Dermis microvascular lymphatic vessel endothelial cell (primary cell): ENCODE measurements around the gene NPM3. TPM values are rescaled to one million over a fixed set of nuclear protein-coding genes. Genes with fewer than 3 reads are reported as not detected.

Experiments used
- DNase-seq, 2 donors: peaks; one replicate each; pipeline versions ENCODE4 v3.0.0 to v3.0.0-alpha.2; 2010; ENCODE audit warnings: low read depth in 2 of 2
- total RNA-seq: library from RNA; depleted of rRNA; stranded (reverse); fragments of >200 nt; gene quantifications from 2 replicates; pipeline ENCODE4 v1.2.1, GENCODE V29; 2014

NPM3 gene
- total RNA-seq, 1 donor from 2014 or later = 127 TPM

DNA sequence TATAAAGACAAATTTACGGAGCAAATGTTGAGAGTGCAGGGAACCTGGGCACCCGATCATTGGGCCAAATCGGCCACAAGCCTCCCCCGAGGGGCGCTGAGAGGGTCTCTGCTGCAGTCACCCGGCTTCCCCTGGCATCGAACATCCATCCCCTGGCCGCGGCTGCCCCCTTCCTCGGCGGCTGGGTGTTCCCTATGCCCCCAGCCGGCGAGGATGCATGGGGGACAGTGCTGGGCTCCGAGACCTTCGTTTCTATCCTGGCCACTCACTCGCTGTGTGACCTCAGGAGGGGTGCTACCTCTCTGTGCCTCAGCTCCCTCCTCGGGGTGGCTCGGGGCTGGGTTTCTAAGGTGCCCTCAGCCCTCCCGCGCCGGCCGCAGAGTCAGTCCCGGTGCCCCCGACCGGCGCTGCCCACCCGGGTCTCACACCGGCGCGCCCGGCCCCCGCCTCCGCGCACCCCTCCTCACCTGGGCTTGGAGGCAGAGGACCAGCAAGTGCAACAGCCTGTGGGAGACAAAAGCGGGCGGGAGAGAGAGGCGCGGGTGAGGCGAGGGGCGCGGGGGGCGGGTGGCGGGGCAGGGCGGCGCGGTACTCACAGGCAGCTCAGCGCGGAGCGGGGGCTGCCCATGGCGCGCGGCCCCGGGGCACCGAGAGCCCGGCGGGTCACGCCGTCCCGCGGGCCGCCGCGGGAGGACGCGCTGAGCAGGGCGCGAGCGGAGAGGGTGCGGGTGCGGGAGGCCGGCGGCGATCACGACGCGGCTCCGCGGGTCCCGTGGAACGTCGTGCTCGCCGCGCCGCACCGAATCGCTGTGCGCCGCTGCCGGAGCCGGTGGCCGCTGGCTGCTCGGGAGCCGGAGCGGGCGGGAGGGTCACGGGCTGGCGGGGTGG, 7.7 kb downstream of the NPM3 start, which contains the start of gene FGF8:
TSS of gene FGF8 (minus strand) at position 842 of the 888 bp plus-strand sequence. CDS start at position 628, 214 bp downstream.
- DNase-seq = no peak

DNA sequence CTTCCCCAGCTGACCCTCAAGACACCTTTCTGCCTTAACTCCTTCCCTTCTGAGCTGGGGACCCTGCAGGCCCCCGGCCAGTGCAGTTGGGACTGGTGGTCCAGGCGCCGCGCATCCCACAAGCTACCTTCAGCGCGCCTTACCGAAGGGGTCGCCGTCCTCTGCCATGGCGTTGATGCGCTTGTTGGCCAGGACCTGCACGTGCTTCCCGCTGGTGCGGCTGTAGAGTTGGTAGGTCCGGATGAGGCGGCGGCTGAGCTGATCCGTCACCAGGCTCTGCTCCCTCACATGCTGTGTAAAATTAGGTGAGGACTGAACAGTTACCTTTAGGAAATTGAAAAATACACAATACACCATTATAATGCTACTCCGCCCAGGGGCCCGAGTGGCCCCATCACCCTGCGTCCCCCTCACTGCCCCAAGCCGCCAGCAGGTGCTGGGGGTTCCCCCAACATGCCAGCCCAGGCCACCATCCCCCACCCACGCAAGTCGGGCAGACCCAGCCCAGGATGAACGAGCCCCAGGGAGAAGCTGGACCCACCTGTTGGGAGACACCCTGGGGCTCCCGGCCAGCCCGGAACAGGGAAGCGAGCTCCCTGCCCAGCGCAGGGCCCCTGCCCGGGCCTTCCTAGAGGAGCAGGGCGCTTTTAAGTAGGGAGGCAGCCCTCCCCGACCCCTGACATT, 8.5 kb downstream of the NPM3 start:
- no peak for DNase-seq

DNA sequence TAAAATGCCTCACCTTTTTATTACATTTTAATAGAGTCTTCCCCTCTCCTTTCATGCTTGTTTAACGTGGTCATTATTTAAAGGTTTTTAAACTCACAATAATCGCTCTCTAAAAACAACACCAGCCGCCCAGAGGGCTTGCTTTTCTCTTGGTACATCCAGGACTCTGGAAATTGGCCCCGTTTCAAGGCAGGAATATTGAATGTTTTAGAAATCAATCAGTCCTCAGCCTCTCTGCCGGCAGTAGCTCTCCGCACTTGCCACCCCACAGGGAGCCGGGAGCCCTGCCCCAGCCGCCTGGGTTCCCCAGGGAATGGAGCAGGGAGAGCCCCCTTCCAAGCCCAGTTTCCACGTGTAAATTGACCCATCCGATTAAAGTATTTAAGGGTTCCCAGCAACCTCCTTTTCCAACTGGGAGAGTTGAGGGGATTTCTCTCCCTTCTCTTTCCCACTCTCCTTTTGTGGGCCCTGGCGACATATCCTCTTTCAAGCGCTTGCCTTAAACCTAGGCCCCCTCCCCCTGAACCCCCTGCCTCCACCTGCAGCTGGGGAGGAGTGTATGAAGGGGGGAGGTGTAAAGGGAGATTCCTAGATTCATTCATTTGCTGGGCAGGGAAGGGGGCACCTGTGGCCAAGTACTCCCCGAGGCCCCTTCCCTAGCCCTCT, 9.2 kb downstream of the NPM3 start:
- no peak for DNase-seq

DNA sequence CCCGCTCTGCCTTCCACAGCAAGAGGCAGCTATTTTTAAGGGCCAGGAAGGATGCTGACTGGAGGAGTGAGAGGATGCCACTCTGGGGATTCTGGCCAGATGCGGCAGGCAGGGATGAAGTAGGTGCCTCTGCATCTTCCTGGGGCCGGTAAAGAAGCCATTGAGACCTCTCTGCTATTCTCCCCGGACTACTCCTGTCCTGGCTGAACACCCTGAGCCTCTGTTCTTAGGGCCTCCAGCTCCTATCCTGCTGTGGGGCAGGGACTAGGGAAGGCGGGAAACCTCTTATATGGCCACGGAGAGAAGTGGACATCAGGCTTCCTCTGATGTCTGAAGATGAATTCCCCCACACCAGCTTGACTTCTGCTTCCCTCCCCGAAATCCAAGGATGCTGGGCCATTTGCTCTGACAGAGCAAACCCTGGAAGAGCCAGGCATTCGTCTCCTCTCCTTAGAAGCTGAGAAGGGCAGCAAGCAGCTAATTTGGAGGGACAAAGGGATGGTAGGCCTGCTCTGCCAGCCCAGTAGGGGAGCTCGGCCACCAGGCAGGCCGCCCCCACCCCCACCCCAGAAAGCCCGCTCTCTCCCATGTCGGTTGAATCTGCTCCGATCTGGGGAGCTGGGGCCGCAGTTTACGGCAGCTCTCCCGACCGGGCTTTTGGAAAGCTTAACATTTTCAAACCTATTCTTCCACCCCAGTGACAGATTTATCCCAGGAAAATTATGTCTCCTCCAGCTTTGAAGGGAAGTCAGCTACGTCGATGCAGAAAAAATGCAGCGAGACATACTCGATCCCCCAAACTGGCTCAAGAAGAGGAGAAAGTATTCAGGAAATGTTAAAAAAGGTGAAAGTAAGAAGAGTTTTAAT, 10.1 kb downstream of the NPM3 start:
- no peak for DNase-seq

DNA sequence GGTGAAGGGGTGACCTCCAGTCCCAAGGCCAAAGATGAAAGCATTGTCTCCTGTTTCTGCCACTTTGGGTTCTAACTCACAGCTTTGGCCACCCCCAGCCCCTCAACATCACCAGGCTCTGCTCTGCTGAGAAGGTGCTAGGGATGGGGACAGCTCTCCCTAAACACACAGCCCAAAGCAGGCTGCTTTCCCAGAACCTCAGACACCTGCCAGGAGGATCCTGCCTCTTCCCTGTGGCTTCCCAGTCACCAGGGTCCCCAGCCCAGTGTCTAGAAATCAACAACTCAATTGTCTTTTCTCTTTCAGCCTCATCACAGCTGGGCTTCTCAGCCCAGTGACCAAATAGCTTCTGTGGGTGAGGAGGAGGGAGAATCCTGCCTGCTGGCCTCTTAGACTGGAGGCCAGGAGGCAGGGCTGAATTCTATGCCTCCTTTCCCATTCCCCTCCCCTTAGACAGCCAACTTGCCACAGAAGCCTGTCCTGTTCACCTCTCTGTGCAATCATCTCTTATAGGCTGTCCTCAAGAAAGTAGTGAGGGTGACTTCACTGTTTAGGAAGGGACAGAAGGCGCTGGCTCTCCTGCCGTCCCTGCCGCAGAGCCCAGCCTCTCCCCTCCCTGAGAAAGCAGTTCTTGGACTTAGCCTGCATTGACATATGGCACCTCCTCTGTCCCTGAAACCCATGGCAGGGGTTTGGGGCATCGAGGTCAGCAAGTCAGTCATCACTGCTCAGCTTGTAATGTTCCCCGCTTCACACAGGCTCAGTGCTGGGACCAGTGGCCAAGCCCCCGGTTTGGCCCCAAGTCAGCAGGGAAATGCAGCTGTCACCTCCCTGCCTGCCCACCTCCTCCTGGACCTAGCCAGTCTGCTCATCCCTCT, 11.0 kb downstream of the NPM3 start:
- DNase-seq = no peak

DNA sequence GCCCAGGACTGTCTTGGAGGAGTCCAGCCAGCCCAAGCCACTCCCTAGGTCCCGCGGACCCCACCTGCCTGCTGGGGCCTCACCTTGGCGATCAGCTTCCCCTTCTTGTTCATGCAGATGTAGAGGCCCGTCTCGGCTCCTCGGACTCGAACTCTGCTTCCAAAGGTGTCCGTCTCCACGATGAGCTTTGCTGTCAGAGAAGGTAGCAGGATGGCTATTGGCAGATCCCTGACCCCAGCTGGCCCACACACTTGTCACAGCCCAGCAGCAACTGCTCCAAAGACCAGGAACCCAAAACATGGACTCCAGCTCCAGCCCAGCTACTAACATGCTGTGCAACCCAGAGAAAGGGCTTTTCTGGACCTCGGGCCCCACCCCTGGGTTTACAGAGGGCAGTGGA, 11.9 kb downstream of the NPM3 start:
- no peak for DNase-seq

DNA sequence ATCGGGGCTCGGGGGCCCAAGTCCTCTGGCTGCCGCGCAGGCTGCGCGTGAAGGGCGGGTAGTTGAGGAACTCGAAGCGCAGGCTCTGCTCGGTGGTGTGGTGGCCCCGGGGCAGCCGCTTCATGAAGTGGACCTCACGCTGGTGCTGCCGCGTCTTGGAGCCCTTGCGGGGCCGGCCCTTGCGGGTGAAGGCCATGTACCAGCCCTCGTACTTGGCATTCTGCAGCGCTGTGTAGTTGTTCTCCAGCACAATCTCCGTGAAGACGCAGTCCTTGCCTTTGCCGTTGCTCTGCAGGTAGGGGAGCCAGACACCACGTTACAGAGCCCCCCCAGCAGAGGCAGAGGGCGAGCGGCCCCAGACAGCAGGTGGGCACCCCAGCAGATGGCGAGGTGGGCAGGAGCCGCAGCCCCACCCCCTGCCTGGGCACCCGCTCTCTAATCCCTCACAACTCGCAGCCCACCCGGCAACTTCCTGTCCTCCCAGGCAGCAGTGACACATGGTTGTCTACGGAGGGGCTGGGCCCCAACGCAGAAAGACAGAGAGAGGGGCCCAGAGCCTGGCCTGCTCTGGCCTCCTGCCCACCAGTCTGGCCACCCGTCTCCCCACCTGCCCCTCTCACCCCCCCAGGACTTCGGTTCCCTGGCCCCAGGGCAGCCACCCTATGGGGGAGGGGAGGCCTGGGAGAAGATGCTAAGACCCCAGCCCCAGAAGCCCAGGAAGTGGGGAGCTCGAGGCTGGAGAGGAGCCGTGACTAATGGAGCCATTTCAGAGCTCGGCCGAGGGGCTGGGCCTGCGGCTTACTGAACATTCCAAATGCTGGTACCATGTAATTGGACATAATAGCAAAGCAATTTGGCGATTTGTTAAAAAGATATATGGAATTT, 12.7 kb downstream of the NPM3 start:
- DNase-seq = no peak

DNA sequence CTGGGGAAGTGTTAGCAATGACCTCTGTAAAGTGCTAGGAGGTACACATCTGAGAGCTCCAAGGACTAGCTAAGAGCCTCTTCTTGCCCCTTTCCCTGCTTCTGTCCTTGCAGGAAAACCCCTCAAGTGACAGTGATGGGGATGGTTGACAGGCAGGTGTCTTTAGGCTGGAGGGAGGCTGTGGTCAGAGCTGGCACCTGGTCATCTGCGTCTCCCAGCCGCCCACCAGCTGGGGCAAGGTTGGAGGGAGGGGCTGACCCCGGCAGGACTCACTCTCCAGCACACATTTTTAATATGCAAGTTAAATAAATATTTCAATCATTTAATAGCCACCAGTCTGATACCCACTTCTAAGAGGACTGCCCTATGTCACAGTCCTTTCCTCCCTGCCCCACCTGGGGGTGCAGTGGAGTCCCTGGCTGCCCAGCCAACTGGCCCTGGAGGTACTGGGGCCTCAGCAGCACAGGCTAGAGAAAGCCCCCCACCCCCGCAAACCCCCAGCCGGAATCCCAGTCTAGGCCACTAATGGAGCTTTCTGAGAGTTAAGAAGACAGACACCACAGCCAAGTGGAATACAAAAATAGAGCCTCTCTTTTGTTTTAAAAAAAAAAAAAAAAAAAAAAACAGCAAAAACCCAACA, 13.6 kb downstream of the NPM3 start:
- no peak for DNase-seq

DNA sequence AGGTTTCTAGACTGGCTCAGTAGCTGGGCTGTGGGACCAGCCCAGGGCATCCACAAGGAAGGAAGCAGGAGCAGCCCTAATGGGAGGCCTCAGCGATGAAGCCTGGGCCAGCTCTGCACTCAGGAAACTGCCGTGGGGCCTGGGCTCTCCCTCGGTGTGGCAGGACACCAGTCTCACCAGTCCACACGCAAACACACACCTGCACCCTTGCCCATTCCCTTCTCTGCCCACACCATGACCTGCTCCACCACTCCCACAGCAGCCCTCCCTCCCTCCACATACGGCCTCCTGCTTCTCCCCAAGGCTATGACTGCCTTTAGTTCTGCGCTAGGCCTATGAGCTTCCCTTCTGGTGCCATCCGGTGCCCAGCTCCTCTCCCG, 14.5 kb downstream of the NPM3 start:
- no peak for DNase-seq

DNA sequence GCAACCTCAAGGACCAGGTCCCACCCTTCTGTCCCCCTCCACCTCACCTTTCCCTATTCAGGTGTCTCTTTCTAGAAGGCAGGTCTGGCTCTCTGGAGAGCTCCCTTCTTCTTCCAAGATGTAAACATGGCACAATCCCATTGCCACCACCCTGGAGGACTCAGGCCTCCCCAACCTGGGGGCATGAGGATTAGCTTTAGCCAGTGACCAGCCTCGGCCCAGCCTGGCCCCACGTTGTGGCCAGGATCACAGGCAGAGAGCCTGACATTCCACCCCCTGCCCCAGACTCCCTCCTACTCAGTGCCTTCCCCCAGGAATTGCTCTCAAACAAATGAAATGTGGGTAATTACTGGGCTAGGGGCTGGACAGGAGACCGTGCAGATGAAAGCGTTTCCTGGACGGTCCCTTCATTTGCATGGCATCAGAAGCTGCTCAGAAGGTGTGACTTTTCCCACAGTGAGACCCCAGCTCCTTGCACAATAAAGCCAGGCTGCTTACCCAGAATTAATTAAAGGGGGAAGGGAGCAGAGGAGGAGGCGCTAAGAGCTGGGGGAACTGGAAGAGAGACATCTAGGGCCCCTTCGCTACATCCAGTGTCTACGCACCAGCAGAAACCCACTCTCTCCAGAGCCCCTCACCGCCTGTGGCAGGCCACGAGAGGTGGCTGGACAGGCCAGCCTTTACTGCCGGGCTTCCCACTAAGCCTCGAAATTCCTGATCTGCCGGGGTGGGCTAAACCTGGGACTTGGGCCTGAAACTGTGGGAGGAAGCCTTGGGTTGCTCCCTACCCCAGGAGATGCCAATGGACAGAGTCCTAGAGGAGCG, 15.1 kb downstream of the NPM3 start:
- no peak for DNase-seq

DNA sequence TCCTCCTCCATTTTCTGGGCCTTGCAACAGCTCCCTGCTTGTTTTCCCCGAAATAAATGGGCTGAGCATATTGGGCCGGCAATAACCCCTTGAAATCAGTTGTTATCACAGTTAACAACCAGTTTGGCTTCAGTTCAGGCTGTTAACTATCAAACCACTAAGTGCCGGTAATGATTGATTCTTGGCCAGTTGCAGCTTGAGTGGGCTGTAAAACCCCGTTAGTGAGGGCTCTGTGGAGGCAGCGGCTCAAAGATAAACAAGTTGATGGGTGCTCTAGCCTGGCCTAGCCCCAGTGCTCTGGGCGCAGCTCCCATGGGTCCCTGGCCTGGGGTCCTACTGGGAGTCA, 15.7 kb downstream of the NPM3 start:
- no peak for DNase-seq

DNA sequence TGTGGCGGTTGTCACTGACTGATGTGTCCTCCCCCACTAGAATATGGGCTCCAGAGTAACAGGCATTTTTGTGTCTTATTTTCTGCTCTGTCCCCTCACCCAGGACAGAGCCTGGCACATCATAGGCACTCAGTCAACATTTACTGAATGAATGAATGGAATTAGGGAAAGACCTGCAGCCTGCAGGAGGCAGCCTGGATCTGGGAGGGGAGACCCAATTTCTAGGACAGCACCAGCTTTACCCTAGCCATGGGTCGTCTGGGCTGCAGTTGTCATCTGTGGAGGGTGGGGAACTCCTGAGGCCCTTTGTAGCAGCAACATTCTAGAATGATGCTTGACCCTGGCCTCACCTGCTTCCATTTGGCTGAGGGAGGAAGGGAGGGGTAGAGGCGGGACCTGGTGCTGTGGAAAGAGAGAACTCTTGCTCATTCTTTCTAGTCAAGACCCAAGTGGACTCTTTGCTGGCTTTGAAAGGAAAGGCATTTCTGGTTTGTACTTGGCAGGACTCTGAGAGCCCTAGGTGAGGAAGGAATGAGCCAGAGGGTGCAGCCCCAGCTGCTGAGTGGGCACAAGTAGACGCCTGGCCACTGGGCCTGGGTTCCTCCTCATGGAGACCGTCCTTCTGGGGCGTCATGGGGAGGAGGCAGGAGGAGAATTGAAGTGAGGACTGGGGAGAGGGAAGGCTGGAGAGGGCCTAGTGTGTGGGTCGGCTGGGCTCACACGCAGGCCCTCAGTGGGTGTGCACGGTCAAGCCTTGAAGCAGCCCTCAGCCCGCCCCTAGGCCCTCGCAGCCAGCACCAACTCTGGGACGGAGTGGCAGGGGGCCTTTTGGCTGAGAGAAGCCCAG, 16.3 kb downstream of the NPM3 start:
- no peak for DNase-seq

DNA sequence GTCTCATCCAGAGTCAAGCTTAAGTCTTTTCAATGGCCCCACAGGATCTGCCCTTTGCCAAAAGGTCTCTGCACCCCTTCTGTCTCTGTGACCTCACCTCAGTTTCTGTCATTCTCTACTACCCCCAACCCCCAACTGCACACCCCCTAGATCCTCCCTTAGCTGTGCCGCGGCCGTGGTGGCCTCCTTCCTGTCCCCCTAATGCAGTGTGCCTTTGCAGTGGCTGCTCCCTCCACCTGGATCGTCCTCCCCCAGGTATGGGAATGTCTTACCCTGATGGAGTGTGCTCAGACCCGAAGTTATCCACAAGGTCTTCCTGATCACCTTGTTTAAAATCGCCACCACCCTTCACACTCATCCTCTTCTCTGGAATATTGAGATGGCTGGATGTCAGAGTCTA, 16.9 kb downstream of the NPM3 start:
- DNase-seq = no peak

DNA sequence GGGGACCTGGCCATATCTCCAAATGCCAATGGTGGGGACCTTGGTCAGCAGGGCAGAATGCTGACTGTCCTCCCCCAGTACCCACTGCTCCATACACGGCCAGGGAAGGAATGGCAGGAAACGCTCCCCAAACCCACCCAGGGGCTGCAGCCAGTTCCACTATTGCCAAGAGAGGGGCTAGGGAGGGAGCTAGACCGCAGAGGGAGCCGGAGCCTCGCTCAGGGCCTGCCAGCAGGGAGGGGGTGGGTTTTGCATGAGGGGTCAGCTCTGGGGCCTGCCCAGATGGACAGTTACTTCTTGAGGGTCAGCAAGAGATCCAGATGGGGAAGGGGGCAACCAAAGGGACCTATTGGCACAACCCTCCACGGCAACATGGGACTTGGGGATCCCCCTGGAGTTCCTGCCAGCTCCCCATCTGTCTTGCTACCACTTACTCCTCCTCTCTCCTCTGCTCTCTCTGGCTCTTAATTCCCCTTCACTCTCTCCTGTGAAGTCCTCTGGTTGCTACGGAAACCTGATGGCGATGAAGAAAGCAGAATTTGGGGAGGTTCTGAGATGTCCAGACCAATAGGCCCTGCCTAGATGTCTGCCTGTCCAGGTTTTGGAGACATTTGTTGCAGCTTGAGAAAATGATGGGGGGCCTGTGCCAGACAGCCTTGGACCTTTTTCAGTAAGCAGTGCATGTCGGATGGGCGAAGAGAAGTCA, 20.0 kb downstream of the NPM3 start:
- DNase-seq = no peak

DNA sequence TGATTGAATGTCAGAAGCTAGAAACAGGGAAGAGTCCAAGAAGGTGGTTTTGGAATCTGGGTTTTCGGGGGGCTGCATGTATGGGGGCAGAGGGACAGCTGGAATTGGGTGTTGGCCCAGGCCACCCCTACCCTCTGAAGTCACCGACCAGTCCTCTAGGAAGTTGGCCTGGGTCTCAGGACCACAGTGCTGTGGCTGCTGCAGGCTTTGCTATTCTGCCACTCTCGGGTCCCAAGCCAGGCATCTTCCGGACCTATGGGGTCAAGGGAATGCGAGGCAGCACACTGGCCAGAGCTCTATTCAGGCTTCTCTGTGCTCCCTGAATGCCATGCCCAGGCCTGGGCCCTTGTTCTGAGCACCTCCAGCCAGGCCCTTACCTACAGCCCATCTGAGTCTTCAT, 20.5 kb downstream of the NPM3 start:
- no peak for DNase-seq

DNA sequence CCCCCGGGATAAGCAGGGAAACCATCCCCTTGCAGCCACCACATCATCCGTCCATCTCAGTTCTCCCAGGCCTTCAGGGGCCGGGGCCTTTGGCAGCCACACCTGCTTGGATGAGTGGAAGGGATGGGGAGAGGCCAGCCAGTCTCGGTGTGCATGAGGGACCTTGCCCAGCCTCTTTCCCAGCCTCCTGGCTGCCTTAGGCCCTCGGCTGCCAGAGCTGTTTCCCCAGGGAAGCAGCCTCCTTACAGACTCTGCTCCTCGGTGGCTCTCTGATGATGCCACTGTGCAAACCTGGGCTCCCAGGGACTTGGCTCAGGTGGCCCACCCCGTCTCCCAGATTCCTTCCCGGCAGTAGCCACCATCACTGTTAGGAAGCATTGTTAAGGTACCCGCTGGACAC, 22.0 kb downstream of the NPM3 start:
- DNase-seq = no peak

DNA sequence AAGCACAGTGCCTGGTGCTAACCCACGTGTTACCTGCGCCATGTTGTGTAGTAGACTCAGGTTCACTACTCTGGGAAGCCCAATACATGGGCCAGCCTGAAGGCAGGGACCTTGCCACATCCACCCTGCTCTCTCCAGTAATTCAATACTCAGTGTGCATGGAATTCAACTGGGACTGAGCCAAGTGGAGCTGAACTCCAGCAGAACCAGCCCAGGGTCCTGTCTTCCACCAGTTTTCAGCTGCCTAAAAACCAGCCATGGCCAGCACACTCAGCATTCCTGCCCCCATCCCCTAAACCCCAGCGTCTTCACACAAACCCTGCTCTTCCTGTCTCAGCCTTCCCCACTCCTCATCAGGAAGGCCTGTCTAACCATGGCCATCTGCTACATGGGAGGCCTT, 22.7 kb downstream of the NPM3 start:
- DNase-seq = no peak
